Gastroesophageal sphincter (tissue), 4 donors: Measurements from ENCODE around the gene GRK5. TPM values are rescaled to one million over a fixed set of nuclear protein-coding genes. Genes with fewer than 3 reads are reported as not detected.
A peak's percentile ranks its signal among the peaks of the same experiment; 100 is the strongest.

ENCODE experiments used
- ATAC-seq: fragments of 150-250 bp; one replicate; pipeline ENCODE4 v1.9.1; 2016; ENCODE audit warnings: mild to moderate bottlenecking, moderate library complexity
- H3K27ac ChIP-seq, 4 donors: fragments of 200-600 bp; sonication (generic) in 3 of 4; 1 replicate in 3 of 4; 2 replicates in 1 of 4; pipeline ENCODE4 v1.5.1; 2016 to 2019
- H3K27me3 ChIP-seq: fragments of 200-600 bp; sonication (generic); one replicate; pipeline ENCODE4 v1.5.1; 2019
- H3K36me3 ChIP-seq, 2 donors: fragments of 200-600 bp; sonication (generic); one replicate each; pipeline ENCODE4 v1.5.1; 2019; ENCODE audit warnings: control low read depth in 1 of 2
- H3K4me1 ChIP-seq, 3 donors: fragments of 200-600 bp; sonication (generic); 1 replicate in 2 of 3; 2 replicates in 1 of 3; pipeline ENCODE4 v1.5.1; 2016 to 2019; ENCODE audit warnings: control low read depth in 2 of 3
- H3K4me3 ChIP-seq, 2 donors: fragments of 200-600 bp; sonication (generic); one replicate each; pipeline ENCODE4 v1.5.1; 2019; ENCODE audit warnings: mild to moderate bottlenecking in 1 of 2, moderate library complexity in 1 of 2
- H3K9me3 ChIP-seq, 3 donors: fragments of 200-600 bp; sonication (generic); one replicate each; pipeline ENCODE4 v1.5.1; 2017 to 2019; ENCODE audit warnings: control low read depth in 2 of 3
- CTCF ChIP-seq, 4 experiments: fragments of 200-600 bp in 2 of 4; fragments of 450-650 bp in 2 of 4; sonication (generic) in 1 of 4; IDR thresholded peaks; one replicate each; pipeline ENCODE4 v1.5.1; 2017 to 2019; ENCODE audit warnings: antibody characterized with exemption in 4 of 4, mild to moderate bottlenecking in 2 of 4, moderate library complexity in 2 of 4
- EP300 ChIP-seq: sonication (generic); formaldehyde crosslinking; IDR thresholded peaks from one replicate; pipeline ENCODE4 v1.6.1; 2017; ENCODE audit warnings: antibody characterized with exemption, mild to moderate bottlenecking
- POLR2A ChIP-seq, 2 donors: fragments of 450-650 bp; IDR thresholded peaks; one replicate each; pipeline ENCODE4 v1.6.1; 2017; ENCODE audit warnings: antibody characterized with exemption in 2 of 2, mild to moderate bottlenecking in 2 of 2, moderate library complexity in 1 of 2
- POLR2AphosphoS5 ChIP-seq: sonication (generic); formaldehyde crosslinking; IDR thresholded peaks from one replicate; pipeline ENCODE4 v1.6.1; 2017; ENCODE audit warnings: antibody characterized with exemption
- WGBS, 2 donors: methylation state at CpG; one replicate each; pipeline ENCODE4 v1.1.5; 2018; ENCODE audit warnings: low coverage in 1 of 2; 5-methylcytosine and 5-hydroxymethylcytosine counted together
- total RNA-seq, 4 donors: library from RNA; depleted of rRNA; stranded (reverse); fragments of >200 nt; gene quantifications; one replicate each; pipeline ENCODE4 v1.1.0, GENCODE V29; 2016

GRK5 gene
- total RNA-seq, 4 donors from 2014 or later = 28.8 to 71.6 (median 47.7) TPM

GRCh38 chr10:119349937-119350501 lies 142.6 kb downstream of the GRK5 start:
- peaks cover 0 to 59% (median 23%) of the 10 kb centered on the region in 3 donors for H3K4me1 ChIP-seq
- ATAC-seq = no peak
- WGBS, 2 donors = 69 to 84% methylated on average over 3 to 8 of the region's 9 CpGs

GRCh38 chr10:119350502-119351097 lies 143.2 kb downstream of the GRK5 start:
- H3K4me3 ChIP-seq = no peak overlapping the region
- WGBS, 2 donors = 0 to 42% methylated on average over 3 to 8 of the region's 8 CpGs
- peak overlapping the region in 3 of 4 donors; percentile 48 to 73 (median 69) for H3K27ac ChIP-seq
- no peaks in the 10 kb centered on the region for H3K27me3 ChIP-seq
- TF ChIP-seq CTCF (IDR thresholded peaks at IDR 0.05) = no peak
- no peak for TF ChIP-seq EP300
- no peak for TF ChIP-seq POLR2AphosphoS5
- no peak for TF ChIP-seq POLR2A (IDR thresholded peaks at IDR 0.05)
- no peaks in the 10 kb centered on the region for H3K36me3 ChIP-seq
- H3K4me1 ChIP-seq = peaks cover 0 to 58% (median 23%) of the 10 kb centered on the region in 3 donors
- peaks cover 0 to 5% (median 0%) of the 10 kb centered on the region in 3 donors for H3K9me3 ChIP-seq
- ATAC-seq = peak; percentile 43

More at GRCh38 chr10:119349937-119350501, 142.6 kb downstream of the GRK5 start:
- no peak overlapping the region for H3K4me3 ChIP-seq
- H3K27me3 ChIP-seq = no peaks in the 10 kb centered on the region
- peaks cover 0 to 5% (median 0%) of the 10 kb centered on the region in 3 donors for H3K9me3 ChIP-seq
- H3K36me3 ChIP-seq = no peaks in the 10 kb centered on the region
- TF ChIP-seq CTCF (IDR thresholded peaks at IDR 0.05) = no peak
- TF ChIP-seq POLR2AphosphoS5 = no peak
- no peak for TF ChIP-seq EP300
- TF ChIP-seq POLR2A (IDR thresholded peaks at IDR 0.05) = no peak
- H3K27ac ChIP-seq = peak overlapping the region in 3 of 4 donors; percentile 48 to 73 (median 69)

DNA sequence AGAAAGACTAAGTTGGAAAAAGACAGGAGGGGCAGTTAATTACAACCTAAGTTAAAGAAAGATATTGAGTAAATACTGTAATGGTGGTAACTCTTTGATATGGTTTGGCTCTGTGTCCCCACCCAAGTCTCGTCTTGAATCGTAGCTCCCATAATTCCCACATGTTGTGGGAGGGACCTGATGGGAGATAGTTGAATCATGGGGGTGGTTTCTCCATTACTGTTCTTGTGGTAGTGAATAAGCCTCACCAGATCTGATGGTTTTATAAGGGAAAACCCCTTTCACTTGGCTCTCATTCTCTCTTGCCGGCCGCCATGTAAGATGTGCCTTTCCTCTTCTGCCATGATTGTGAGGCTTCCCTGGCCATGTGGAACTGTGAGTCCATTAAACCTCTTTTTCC lies 143.8 kb downstream of the GRK5 start:
- Histone ChIP-seq H3K4me3 (no peak overlapping the region), H3K27ac (peak overlapping the region in 3 of 4 donors; percentile 48 to 73 (median 69)), H3K9me3 (peaks cover 0 to 10% (median 0%) of the 10 kb centered on the region in 3 donors), H3K27me3 (no peaks in the 10 kb centered on the region), H3K36me3 (no peaks in the 10 kb centered on the region), H3K4me1 (peaks cover 0 to 52% (median 23%) of the 10 kb centered on the region in 3 donors)
- 83 to 88% methylated on average over 4 of the region's 4 CpGs for WGBS, 2 donors
- no peak for ATAC-seq
- TF ChIP-seq EP300 (no peak), POLR2A (IDR thresholded peaks at IDR 0.05) (no peak), POLR2AphosphoS5 (no peak), CTCF (IDR thresholded peaks at IDR 0.05) (no peak)

- H3K4me3 ChIP-seq = no peak overlapping the region
- ATAC-seq = no peak
- H3K27ac ChIP-seq = peak overlapping the region in 1 of 4 donors; percentile 69
- H3K27me3 ChIP-seq = no peaks in the 10 kb centered on the region
- TF ChIP-seq CTCF (IDR thresholded peaks at IDR 0.05) (no peak), POLR2A (IDR thresholded peaks at IDR 0.05) (no peak), POLR2AphosphoS5 (no peak), EP300 (no peak)
- H3K9me3 ChIP-seq = peaks cover 0 to 10% (median 0%) of the 10 kb centered on the region in 3 donors
- no peaks in the 10 kb centered on the region for H3K36me3 ChIP-seq
- 69 to 100% methylated on average over 2 of the region's 2 CpGs for WGBS, 2 donors
- H3K4me1 ChIP-seq = peaks cover 0 to 51% (median 27%) of the 10 kb centered on the region in 3 donors
These were observed 144.7 kb downstream of the GRK5 start for GRCh38 chr10:119352042-119352441.
